T-helper 2 cell treated with Interferon-gamma antibody and Interleukin-4, amounts not matched to agents 100 ng/mL and 5 ng/mL, for 36 hours (primary cell): ENCODE measurements around the gene HDAC3. TPM values are rescaled to one million over a fixed set of nuclear protein-coding genes. Genes with fewer than 3 reads are reported as not detected.

Experiments
- intact Hi-C: fragments of 100-400 bp; cut with micrococcal nuclease; formaldehyde crosslinking; loops from one replicate; pipeline ENCODE4 v1.15.1; 2023
- total RNA-seq: library from RNA; stranded (reverse); gene quantifications from 2 replicates; pipeline ENCODE4 v1.2.3, GENCODE V29; 2022

Gene HDAC3
- total RNA-seq, 1 donor from 2014 or later, result 80.8 TPM

DNA sequence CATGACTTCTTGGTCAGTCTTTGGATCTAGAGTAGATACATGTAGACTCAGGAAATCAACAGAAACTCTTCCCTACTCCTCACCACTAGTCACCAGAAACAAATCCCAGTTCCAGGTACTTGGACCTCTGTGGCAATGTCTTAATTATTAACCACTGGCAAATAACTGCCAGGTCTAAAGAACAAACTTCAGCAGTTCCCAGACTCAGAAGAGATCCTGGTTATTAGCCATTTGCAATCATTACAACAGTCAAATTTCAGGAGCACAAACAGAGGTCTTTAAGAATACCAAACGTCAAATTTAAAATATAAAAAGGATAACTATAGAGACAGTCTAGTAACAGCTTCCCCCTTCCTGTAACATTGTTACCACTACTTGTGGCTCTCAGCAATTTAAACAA lies 28.1 kb downstream of the HDAC3 start:
- intact Hi-C loops, result loop anchor here (5.0 kb wide), 1 partner anchor 896 kb away; no protein-coding TSS in a partner anchor

DNA sequence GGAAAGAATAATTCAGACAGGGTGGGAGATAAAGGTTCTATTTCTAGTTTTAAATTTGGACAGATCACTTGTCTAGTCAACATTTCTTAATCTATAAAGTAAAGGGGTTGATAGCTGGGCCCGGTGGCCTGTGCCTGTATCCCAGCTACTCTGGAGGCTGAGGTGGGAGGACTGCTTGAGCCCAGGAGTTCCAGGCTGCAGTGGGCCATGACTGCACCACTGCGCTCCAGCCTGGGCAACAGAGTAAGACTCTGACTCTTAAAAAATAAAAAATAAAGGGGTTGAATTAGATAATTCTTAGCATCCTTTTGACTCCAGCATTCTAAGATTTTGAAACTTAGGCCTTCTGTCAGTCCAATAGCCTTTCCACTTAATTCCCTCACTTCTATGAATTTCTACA lies 28.6 kb downstream of the HDAC3 start:
- intact Hi-C loops, result loop anchor here (5.0 kb wide), 1 partner anchor 896 kb away; no protein-coding TSS in a partner anchor

DNA sequence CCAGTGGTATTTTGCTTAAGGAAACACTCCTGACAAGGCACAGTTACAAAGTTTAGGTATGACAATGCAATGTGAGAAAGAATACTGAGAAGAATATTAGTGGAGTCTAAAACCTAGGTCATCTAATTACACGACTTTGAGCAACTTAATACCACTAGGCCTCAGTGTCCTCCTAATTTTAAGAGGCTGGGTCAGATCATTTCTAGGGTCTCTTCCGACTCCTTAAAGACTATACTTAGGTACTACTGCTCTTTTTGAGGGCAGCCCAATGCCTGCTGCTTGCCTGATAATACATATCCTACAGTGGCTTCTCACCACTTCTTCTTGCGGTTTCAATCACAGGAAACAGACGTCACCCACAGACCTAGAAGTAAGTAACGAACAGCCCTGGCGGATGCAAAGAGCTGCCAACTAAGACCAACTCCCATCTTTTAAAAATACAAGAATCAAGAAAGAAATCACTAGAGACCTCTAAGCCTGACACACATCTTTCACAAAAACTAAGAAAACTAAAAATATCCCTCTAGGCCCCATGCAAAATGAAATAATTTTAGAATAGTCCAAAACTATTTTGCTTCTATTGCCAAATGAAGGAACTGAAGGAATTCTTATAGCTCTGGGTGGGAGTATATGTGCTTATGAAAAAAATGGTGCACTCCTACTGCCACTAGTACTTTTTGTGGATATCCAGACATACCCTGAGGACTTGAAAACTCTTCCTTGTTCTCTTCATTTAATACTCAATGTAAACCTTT lies 30.9 kb downstream of the HDAC3 start:
- intact Hi-C loops, result loop anchor here (1.0 to 5.0 kb wide), 4 partner anchors 8 to 893 kb away; no protein-coding TSS in a partner anchor

DNA sequence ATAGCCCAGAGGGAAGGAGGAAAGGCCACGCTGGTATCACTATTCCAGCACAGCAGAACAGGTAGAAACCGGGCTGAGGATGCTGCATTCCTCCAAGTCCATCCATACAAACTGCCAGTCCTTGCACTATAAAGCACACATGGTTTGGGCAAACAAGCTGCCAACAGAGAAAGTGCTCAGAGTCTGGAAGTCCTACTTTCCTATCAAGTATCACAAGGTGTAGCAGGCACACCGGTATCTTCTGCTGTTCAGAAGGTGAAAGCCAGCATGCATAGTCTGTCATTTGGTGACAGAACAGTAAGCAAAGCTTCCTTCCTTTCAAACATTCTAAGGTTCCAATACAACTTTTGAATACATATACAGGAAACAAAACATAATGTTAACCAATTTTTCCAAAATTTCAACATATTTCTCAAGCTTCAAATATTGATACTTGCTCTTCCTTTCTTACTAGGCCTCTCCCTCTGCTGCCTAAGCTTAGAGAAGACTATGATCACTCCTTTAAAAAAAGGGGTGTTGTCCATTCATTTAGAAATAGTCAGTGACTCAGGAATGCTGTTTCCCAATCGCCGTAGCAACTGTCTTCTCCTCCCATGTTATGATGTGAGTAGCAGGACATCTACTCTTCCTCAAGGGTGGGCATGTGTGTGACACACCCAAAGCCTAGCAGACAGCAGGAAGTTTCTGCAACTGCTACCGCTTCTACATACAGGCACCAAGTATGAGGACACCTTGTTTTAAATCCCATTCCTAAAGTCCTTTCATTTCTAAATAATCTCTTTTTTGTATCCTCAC lies 32.5 kb downstream of the HDAC3 start:
- intact Hi-C loops, result no loop called here

DNA sequence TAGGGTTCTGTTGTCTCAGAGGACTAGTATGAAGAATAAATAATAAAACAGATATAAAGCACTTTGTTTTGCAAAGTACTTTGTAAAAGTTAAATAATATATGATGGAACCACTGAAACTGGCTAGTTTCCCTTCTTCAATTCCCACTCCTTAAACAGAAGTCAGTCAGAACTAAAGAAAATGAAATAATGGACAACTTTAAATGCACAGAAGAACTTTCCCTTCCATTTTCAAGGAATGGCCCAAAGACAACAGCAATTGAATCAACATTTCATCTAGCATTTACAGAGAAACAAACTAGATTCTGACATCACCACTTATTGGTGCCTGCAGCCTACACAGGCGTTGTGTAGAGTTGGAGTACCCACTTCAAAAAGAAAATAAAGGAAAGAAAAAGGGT lies 34.0 kb downstream of the HDAC3 start:
- intact Hi-C loops, result no loop called here

DNA sequence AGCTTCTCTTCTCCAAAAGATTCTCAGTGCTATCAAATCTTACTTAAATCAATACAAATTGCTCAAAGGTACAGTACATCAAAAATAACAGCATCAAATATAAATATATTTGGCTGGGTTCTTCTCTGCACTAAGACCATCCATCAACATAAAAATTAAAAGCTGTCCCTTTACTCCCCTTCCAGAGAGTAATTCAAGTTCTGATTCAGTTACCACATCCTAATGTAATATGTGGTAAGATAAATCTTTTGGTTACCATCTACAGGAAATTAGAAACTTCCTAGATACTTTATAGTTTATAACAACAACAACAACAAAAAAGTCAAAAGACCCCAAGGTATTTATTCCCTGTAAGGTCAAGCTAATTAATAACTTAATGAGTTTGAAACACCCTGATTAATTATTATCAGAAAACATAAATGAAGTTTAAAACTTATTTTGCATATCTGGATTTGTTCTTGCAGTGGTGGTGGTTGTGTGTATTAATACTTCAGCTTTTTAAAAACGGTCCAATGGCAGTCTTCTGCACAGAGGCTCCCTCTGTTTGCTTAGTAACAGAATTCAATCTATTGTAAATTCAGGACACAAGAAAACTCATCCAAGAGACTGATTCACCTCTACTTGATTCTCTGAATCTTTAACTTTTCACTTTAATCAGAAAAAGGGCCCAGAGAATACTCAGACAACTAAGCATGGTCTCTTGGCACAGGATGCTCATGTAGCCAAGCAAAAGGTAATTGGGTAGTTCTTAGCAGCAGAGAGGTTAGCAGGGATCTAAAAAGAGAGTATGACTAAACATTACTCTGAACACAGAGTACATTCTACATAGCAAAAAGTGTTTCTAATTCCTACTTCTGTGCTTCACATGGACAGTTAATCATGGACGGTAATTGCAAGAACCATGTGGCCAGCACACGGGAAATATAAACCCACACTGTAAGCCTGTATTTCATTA lies 38.0 kb downstream of the HDAC3 start:
- intact Hi-C loops, result no loop called here

DNA sequence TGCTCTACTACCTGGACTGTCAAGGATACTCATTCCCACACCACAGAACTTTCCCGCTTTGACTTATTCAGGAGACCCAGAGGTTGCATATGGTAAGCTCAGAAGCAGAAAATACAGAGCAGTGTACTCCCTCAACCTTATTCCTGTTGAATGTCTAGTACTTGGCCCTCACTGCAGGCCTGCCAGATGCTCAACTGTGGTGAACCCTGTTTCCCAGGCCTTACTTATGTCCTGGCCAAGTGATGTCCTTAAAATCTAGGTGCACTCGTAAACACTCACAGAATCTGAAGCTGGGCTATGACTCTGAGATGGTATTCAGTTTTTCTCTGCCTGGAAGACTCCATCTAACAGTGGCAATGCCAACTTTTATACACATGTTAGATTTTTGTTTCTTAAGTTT lies 38.8 kb downstream of the HDAC3 start:
- intact Hi-C loops, result loop anchor here (1.0 kb wide), 1 partner anchor 7 kb away; no protein-coding TSS in a partner anchor

DNA sequence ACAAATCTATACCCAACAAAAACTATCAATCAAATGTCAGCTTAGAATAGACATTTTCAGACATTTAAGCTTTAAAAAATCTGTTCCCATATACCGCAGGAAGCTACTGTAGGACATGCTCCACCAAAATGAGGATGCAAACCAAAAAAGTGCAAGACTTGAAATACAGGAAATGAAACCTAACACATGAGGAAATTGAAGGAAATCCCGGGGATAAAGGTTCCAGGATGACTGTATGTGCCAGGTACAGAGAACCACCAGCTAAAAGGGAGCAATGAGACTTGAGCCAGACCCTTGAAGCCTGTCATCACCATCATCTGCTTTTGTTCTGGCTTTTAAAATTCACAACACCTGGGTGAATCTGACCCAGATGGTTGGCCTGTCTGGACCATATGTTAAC lies 39.3 kb downstream of the HDAC3 start:
- intact Hi-C loops, result loop anchor here (1.0 kb wide), 1 partner anchor 8 kb away; no protein-coding TSS in a partner anchor

DNA sequence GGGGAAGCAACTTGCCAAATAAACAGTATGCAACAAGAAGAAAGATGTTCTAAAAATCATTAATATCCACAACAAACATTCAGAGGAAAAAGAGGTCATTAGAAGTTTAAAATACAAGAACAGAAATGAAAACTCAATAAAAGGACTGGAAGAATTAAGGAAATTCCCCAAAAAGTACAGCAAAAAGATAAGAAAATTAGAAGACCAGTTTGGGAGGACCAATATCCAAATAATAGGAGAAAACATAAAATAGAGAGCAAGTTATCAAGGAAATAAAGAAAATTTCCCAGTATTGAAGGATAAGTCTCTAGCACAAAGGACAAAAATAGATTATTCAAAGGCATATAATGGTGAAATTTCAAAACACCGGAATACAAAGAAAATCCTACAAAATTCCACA lies 39.8 kb downstream of the HDAC3 start:
- intact Hi-C loops, result loop anchor here (1.0 kb wide), 1 partner anchor 8 kb away; no protein-coding TSS in a partner anchor

DNA sequence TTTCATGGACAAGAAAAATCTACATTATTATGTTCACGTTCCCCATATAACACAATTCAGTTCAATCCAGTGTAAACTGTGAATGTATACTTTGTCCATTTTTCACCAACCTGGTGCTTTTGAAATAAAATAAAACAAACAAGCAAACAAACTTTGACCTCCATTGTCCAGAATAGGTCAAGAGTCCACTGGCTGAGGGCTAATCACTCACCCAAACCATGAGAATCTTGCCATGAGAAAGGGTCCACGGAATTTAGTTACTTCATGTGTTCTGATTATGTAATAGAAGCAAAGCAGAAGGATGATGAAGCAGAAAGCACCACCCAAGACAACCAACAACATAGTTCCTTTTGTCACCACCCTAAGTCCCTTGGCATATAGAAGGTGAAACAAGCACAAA lies 46.5 kb downstream of the HDAC3 start:
- intact Hi-C loops, result loop anchor here (5.0 kb wide), 1 partner anchor 287 kb away; the partner anchor contains the start of gene PCDH1

DNA sequence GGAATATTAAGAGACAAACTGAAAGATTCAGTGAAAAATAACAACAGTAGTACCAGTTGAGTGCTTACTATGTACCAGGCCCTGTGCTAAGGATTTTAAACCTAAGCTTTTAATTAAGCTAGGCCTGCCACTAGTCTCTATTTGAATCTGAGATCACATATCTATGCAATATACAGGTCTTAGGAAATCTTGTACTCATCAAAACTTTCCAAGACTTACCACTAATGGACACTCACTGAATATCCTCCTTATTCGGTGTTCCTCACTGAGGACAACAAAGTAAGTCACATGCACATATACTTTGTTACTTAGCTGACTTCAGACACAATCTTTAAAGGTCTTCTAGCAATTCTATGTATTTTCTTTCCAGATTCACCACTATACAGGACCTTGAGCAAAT lies 50.4 kb downstream of the HDAC3 start:
- intact Hi-C loops, result no loop called here

DNA sequence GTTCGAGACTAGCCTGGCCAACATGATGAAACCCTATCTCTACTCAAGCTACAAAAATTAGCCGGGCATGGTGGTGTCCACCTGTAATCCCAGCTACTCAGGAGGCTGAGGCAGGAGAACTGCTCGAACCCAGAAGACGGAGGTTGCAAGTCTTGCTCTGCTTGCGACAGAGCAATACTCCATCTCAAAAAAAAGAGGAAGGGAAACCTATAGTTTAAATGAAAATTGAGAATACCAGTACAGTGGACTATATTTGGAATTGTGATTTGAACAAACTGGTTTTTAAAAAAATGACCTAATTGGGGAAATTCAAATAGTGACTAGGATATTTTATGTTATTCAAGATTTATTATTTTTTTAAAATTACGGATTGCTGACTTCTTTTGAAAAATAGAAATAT lies 51.1 kb downstream of the HDAC3 start:
- intact Hi-C loops, result no loop called here

DNA sequence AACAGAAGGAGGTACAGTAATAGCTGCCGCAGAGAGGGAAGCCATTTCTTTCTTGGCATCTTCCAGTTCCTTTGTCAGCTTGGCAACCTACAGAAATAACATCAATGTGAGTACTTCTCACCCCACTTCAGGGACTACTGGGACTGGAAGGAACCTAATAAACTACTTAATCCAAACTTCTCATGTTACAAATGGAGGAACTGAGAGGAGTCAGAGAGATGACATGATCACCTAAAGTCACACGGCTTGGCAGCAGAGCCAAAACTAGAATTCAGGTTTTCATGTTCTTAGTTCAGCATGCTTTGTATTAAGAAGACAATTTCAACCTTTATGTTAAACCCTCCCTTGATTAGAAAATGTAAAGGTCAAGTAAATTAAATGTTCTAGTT lies 62.5 kb downstream of the HDAC3 start:
- intact Hi-C loops, result no loop called here

DNA sequence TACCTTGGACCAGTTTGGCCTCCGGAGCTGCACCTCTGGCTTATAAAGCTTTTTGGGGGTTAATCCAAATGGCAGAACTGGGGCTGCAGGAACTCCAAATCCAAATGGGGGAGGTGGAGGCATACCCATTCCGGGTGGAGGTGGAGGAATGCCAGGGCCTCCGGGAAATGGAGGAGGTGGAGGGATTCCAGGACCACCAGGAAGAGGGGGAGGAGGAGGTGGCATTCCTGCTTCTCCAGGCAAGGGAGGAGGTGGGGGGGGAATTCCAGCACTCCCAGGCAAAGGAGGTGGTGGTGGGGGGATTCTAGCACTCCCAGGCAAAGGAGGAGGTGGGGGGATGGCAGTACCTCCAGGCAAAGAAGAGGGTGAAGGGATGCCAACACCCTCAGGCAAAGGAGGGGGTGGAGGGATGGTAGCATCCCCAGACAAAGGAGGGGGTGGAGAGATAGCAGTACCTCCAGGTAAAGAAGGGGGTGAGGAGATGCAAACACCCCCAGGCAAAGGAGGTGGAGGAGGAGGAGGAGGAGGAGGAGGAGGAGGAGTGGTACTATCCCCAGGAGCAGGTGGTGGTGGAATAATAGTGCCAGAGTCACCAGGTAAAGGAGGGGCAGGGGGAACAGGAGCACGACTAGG lies 63.0 kb downstream of the HDAC3 start:
- intact Hi-C loops, result no loop called here

Other genes starting within 250 kb of the HDAC3 start
- 0.18 and 0.23 TPM in 2 replicates for gene PCDHGB4, start 249.2 kb downstream of the HDAC3 start, total RNA-seq
- 0.18 TPM in 2 replicates for gene PCDHGA8, start 244.2 kb downstream of the HDAC3 start, total RNA-seq
- 0.55 and 0.61 TPM in 2 replicates for gene PCDHGB5, start 238.9 kb downstream of the HDAC3 start, total RNA-seq
- 0.25 and 0.34 TPM in 2 replicates for gene PCDHGA9, start 234.1 kb downstream of the HDAC3 start, total RNA-seq
- 0.25 and 0.41 TPM in 2 replicates for gene PCDHGB6, start 228.8 kb downstream of the HDAC3 start, total RNA-seq
- gene PCDHGA10, start 223.9 kb downstream of the HDAC3 start, total RNA-seq, result 0.34 and 0.41 TPM in 2 replicates
- 0.20 and 0.39 TPM in 2 replicates for gene PCDHGB7, start 219.2 kb downstream of the HDAC3 start, total RNA-seq
- 0.11 and 0.25 TPM in 2 replicates for gene PCDHGA11, start 215.8 kb downstream of the HDAC3 start, total RNA-seq
- 0.16 and 0.18 TPM in 2 replicates for gene PCDHGA12, start 206.3 kb downstream of the HDAC3 start, total RNA-seq
- 0.07 and 0.18 TPM in 2 replicates for gene PCDHGC3, start 160.9 kb downstream of the HDAC3 start, total RNA-seq
- 0.05 TPM in 1 of 2 replicates, not detected in the other for gene PCDHGC4, start 151.8 kb downstream of the HDAC3 start, total RNA-seq
- gene PCDHGC5, start 147.8 kb downstream of the HDAC3 start, total RNA-seq, result not detected in 2 replicates
- gene DIAPH1, start 17.8 kb downstream of the HDAC3 start, total RNA-seq, result 289 and 299 TPM in 2 replicates
- gene RELL2, start 148 bp upstream of the HDAC3 start, total RNA-seq, result 20.1 and 21.1 TPM in 2 replicates
- 55.1 and 55.6 TPM in 2 replicates for gene FCHSD1, start 14.6 kb upstream of the HDAC3 start, total RNA-seq
- gene ARAP3, start 45.4 kb upstream of the HDAC3 start, total RNA-seq, result 7.2 and 7.9 TPM in 2 replicates
- not detected in 2 replicates for gene PCDH1, start 241.6 kb upstream of the HDAC3 start, total RNA-seq